ENCODE results near the gene MCC.

- TF ChIP-seq CTCF (IDR thresholded peaks at IDR 0.05) (no peak), POLR2A (IDR thresholded peaks at IDR 0.05) (no peak)
These were observed 237.8 kb downstream of the MCC start for GRCh38 chr5:113250341-113250953.

Data from ovary (tissue), 3 donors.